ENCODE measurements around the gene SCUBE1.

SCUBE1 gene

GRCh38 chr22:43313244-43313889 lies 29.8 kb downstream of the SCUBE1 start:
- TF ChIP-seq, protein P1, sequence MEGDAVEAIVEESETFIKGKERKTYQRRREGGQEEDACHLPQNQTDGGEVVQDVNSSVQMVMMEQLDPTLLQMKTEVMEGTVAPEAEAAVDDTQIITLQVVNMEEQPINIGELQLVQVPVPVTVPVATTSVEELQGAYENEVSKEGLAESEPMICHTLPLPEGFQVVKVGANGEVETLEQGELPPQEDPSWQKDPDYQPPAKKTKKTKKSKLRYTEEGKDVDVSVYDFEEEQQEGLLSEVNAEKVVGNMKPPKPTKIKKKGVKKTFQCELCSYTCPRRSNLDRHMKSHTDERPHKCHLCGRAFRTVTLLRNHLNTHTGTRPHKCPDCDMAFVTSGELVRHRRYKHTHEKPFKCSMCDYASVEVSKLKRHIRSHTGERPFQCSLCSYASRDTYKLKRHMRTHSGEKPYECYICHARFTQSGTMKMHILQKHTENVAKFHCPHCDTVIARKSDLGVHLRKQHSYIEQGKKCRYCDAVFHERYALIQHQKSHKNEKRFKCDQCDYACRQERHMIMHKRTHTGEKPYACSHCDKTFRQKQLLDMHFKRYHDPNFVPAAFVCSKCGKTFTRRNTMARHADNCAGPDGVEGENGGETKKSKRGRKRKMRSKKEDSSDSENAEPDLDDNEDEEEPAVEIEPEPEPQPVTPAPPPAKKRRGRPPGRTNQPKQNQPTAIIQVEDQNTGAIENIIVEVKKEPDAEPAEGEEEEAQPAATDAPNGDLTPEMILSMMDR (IDR thresholded peaks at IDR 0.05): no peak

DNA sequence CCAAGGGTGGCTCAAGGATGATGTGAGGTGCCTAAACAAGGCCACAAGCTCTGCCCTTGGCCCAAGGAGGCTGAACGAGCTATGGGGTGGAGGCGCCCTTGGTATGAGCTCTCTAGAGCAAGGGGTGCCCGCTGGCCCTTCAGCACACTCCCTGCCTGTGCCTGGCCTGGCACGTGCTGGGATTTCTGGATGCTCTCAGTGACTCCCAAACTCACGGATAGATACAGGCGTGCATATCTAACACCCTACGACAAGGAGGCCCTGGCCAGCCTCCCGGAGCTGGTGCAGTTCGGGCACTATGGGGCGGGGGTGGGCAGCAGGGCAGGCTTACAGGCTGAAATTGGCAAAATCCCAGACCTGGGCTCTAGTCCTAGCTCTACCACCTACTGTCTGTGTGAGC lies 30.6 kb downstream of the SCUBE1 start:
- TF ChIP-seq, protein P1 (IDR thresholded peaks at IDR 0.05): no peak

DNA sequence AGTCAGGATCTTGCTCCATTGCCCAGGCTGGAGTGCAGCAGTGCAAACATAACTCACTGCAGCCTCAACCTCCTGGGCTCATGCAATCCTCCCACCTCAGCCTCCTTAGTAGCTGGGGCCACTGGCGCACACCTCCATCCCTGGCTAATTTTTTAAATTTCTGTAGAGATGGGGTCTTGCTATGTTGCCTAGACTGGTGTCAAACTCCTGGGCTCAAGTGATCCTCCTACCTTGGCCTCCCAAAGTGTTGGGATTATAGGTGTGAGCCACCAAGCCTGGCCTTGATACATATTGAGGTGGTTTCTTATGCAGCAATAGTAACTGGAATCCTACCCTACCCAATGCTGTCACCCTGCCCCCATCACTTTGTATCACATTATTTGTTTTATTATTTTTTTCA lies 32.4 kb downstream of the SCUBE1 start:
- TF ChIP-seq, protein P1 (IDR thresholded peaks at IDR 0.05): no peak

GRCh38 chr22:43310311-43310710 lies 32.9 kb downstream of the SCUBE1 start:
- TF ChIP-seq, protein P1 (IDR thresholded peaks at IDR 0.05): no peak

DNA sequence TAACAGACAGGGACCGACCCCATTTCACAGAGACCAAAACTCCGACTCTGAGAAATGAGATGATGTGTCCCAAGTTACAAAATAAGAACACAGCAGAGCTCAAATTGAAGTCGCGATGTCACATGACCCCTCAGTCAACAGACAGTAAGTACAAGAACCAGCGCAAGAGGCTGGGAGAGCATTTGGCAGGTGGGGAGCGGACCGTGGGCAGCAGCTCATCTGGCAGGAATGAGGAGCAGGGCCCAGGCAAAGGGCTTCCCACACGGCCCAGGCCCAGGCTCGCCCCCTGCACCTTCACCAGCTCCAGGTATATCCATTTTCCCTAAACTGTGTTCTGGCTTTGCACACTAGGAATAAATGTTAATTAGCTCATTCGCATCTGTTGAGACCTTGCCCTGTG lies 34.3 kb downstream of the SCUBE1 start:
- TF ChIP-seq, protein P1 (IDR thresholded peaks at IDR 0.05): no peak

- TF ChIP-seq, protein P1 (IDR thresholded peaks at IDR 0.05): no peak
Observed at GRCh38 chr22:43308060-43308830, 34.9 kb downstream of the SCUBE1 start.

DNA sequence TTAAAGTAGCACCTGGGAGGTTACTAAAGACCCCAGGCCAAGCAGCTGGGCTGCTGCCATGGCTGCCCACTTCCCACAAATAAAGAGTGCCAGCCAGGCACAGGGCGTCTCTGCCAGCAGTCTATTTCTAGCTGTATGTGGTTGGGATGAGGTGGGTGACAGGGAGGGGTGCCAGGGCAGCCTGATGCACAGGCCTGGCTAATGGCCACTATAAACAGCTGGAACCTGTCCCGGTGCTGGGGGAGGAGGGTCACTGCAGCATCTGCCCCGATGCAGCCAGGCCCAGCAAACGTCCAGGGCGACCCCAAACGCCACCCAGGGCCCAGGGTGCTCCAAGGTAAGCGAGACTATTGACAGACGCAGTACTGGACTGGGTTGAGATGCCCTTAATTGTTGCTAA lies 37.4 kb downstream of the SCUBE1 start:
- TF ChIP-seq, protein P1 (IDR thresholded peaks at IDR 0.05): no peak

Measured in LNCAP (cell line).